ENCODE results near the gene SEC14L5. TPM values are rescaled to one million over a fixed set of nuclear protein-coding genes. Genes with fewer than 3 reads are reported as not detected.
"Not testable (repeated sequence)": the region's sequence is repeated elsewhere in the genome, so short reads cannot be mapped to it uniquely, and the experiment has no call there.

Gene SEC14L5
- total and polyA plus RNA-seq, 8 donors: 0.15 to 30.3 (median 0.38) TPM; not detected in 2

GRCh38 chr16:4925791-4926190 is 32.3 kb upstream of the SEC14L5 start:
- Histone ChIP-seq H3K9me3 (peaks cover 0 to 21% (median 12%) of the 10 kb centered on the region in 4 donors), H3K27ac (no peak overlapping the region), H3K4me3 (no peak overlapping the region), H3K4me1 (peaks cover 10 to 18% (median 17%) of the 10 kb centered on the region in 4 donors), H3K27me3 (peaks cover 0 to 4% (median 0%) of the 10 kb centered on the region in 3 donors), H3K36me3 (no peaks in the 10 kb centered on the region)
- no peak for TF ChIP-seq EP300 (IDR thresholded peaks at IDR 0.05)
- DNase-seq: no peak
- intact Hi-C loops (cut with DNase I; ENCODE audit: low total_unique reads): no loop called here
- WGBS, 5 donors: 80 to 92% (median 89%) methylated on average over 5 of the region's 5 CpGs

DNA sequence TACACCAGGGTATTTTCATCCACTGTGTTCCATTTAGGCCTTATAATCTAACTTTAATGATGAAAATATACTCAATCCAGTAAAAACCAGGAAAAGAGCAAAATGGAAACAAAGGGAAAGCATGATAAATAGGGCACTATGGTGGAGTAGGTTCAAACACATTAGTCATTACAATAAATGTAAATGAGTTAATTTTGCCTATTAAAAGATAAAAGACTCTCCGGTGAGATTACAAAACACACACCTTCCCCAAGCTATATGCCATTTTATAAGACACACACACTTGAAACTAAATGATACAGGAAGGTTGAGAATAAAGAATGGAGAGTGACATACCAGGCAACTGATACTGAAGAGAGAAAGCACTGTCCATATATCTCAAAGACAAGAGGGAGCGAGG is 31.2 kb upstream of the SEC14L5 start:
- WGBS, 5 donors: 97 to 98% (median 98%) methylated on average over 2 of the region's 2 CpGs
- intact Hi-C loops (cut with DNase I; ENCODE audit: low total_unique reads): no loop called here

GRCh38 chr16:4927661-4928060 is 30.5 kb upstream of the SEC14L5 start:
- no peak for DNase-seq
- WGBS, 5 donors: 57 to 94% (median 69%) methylated on average over 2 of the region's 2 CpGs
- no peaks in the 10 kb centered on the region for H3K27me3 ChIP-seq

More for the DNA sequence above, 31.2 kb upstream of the SEC14L5 start:
- no peak for DNase-seq
- H3K27ac ChIP-seq: no peak overlapping the region
- peaks cover 0 to 1% (median 0%) of the 10 kb centered on the region in 3 donors for H3K27me3 ChIP-seq
- H3K9me3 ChIP-seq: peaks cover 0 to 21% (median 12%) of the 10 kb centered on the region in 4 donors
- H3K36me3 ChIP-seq: no peaks in the 10 kb centered on the region
- H3K4me3 ChIP-seq: no peak overlapping the region
- TF ChIP-seq CTCF (IDR thresholded peaks at IDR 0.05): no peak
- no peak for TF ChIP-seq POLR2A (IDR thresholded peaks at IDR 0.05)
- TF ChIP-seq POLR2AphosphoS5 (IDR thresholded peaks at IDR 0.05): no peak
- no peak for TF ChIP-seq EP300 (IDR thresholded peaks at IDR 0.05)
- peaks cover 10 to 18% (median 17%) of the 10 kb centered on the region in 4 donors for H3K4me1 ChIP-seq

DNA sequence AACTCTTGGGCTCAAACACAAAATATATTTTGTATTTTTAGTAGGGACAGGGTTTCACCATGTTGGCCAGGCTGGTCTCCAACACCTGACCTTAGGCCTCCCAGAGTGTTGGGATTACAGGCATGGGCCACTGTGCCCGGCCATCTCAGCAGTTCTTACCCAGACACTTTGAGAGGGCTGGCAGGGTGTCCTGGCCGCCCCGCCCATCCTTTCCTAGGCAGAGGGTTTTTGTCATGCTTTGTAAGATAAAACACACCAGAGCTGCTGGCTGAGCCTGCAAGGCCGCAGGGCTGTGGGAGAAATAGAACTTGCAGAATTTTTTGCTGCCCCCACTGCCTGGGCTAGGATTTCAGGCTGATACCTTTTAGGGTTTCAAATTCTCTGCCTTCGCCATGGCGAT is 29.9 kb upstream of the SEC14L5 start:
- no peak for DNase-seq
- H3K4me3 ChIP-seq: no peak overlapping the region
- 90 to 97% (median 92%) methylated on average over 5 to 6 of the region's 6 CpGs for WGBS, 5 donors
- peaks cover 10 to 18% (median 17%) of the 10 kb centered on the region in 4 donors for H3K4me1 ChIP-seq
- no peaks in the 10 kb centered on the region for H3K27me3 ChIP-seq
- intact Hi-C loops (cut with DNase I; ENCODE audit: low total_unique reads): no loop called here
- H3K36me3 ChIP-seq: no peaks in the 10 kb centered on the region
- no peak overlapping the region for H3K27ac ChIP-seq
- peaks cover 0 to 21% (median 12%) of the 10 kb centered on the region in 4 donors for H3K9me3 ChIP-seq
- TF ChIP-seq EP300 (IDR thresholded peaks at IDR 0.05) (no peak), CTCF (IDR thresholded peaks at IDR 0.05) (no peak), POLR2A (IDR thresholded peaks at IDR 0.05) (no peak), POLR2AphosphoS5 (IDR thresholded peaks at IDR 0.05) (no peak)

More at GRCh38 chr16:4927661-4928060, 30.5 kb upstream of the SEC14L5 start:
- H3K4me3 ChIP-seq: no peak overlapping the region
- no peaks in the 10 kb centered on the region for H3K36me3 ChIP-seq
- H3K9me3 ChIP-seq: peaks cover 0 to 21% (median 12%) of the 10 kb centered on the region in 4 donors
- TF ChIP-seq EP300 (IDR thresholded peaks at IDR 0.05): no peak
- no peak for TF ChIP-seq CTCF (IDR thresholded peaks at IDR 0.05)
- no peak for TF ChIP-seq POLR2A (IDR thresholded peaks at IDR 0.05)
- TF ChIP-seq POLR2AphosphoS5 (IDR thresholded peaks at IDR 0.05): no peak
- no peak overlapping the region for H3K27ac ChIP-seq
- intact Hi-C loops (cut with DNase I; ENCODE audit: low total_unique reads): no loop called here
- peaks cover 10 to 18% (median 17%) of the 10 kb centered on the region in 4 donors for H3K4me1 ChIP-seq

DNA sequence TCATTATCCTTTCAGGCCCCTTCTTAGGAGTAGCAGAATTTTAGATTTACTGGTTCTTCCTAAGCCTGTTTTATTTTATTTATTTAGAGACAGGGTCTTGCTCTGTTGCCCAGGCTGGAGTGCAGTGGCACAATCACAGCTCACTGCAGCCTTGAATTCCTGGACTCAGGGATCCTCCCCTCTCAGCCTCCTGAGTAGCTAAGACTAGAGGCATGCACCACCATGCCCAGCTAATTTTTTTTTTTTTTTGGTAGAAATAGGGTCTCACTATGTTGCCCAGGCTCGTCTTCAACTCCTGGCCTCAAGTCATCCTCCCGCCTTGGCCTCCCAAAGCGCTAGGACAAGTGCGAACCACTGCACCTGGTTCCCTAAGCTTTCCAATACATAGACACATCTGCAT is 28.5 kb upstream of the SEC14L5 start:
- H3K4me1 ChIP-seq: peaks cover 11 to 22% (median 13%) of the 10 kb centered on the region in 4 donors
- peaks cover 0 to 21% (median 12%) of the 10 kb centered on the region in 4 donors for H3K9me3 ChIP-seq
- not testable (repeated sequence) for H3K27me3 ChIP-seq, H3K27ac ChIP-seq, H3K36me3 ChIP-seq, DNase-seq, H3K4me3 ChIP-seq
- WGBS, 5 donors: 91 to 97% (median 95%) methylated on average over 4 of the region's 4 CpGs
- intact Hi-C loops (cut with DNase I; ENCODE audit: low total_unique reads): loop anchor here (10.0 kb wide), 1 partner anchor 45 kb away; no protein-coding TSS in a partner anchor
